Glomerular visceral epithelial cell (primary cell): Measurements from ENCODE around the gene RPL39L.
"Not testable (repeated sequence)": the region's sequence is repeated elsewhere in the genome, so short reads cannot be mapped to it uniquely, and the experiment has no call there.

Experiments used
- DNase-seq: peaks from one replicate; pipeline ENCODE4 v3.0.0-alpha.2; 2016; ENCODE audit errors: extremely low spot score

The RPL39L gene

DNA sequence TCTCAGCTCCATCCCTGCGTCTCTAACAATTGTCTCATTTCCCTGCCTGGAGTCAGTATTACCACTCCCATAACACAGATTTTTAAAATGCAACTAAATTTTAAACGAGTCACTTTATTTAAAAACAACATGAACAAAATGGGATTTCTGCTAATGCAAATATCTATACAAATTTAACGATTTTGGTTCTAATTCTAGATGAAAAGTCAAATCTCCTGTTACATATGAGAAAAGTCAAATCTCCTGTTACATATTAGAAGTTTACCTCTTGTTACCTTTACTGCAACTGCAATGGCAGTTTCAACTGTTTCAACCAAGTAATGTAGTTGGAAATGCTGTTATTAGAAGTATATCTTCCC, 578 bp upstream of the RPL39L start:
- no peak for DNase-seq

GRCh38 chr3:187136936-187137335, 2.4 kb downstream of the RPL39L start:
- DNase-seq = peak; percentile 15

- no peak for DNase-seq
Measured at GRCh38 chr3:187136337-187136736, 3.0 kb downstream of the RPL39L start.

- not testable (repeated sequence) for DNase-seq
Measured at GRCh38 chr3:187135172-187135690, 4.1 kb downstream of the RPL39L start.

DNA sequence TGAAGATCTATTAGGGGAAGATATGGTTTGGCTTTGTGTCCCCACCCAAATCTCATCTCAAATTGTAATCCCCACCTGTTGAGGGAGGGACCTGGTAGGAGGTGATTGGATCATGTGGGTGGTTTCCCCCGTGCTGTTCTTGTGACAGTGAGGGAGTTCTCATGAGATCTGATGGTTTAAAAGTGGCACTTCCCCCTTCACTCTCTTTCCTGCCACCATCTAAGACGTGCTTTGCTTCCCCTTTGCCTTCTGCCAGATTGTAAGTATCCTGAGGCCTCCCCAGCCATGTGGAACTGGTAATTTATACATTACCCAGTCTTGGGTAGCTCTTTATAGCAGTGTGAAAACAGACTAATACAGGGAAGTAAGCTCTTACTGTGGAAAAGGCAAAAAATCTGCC, 6.1 kb downstream of the RPL39L start:
- not testable (repeated sequence) for DNase-seq

DNA sequence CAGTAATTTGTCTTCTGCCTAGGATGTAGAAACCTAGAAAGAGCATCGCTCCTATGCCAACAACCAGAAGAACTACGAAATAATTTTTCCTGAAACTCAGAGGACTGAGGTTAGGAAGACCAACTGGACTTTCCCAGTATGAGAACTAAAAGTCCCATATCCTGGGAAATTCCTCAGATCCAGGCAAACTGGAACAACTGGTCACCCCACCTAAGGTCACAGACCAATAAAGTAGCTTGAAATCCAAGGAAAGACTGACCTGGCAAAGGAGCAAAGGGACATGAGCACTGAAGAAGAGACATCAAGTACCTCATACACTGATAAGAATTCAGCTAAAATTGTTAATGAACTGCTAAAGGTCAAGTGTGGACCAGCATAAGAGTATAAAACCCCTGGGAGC, 6.6 kb downstream of the RPL39L start:
- no peak for DNase-seq

GRCh38 chr3:187131981-187132380, 7.3 kb downstream of the RPL39L start:
- no peak for DNase-seq

GRCh38 chr3:187130346-187131066, 8.8 kb downstream of the RPL39L start:
- DNase-seq = peak; percentile 29

DNA sequence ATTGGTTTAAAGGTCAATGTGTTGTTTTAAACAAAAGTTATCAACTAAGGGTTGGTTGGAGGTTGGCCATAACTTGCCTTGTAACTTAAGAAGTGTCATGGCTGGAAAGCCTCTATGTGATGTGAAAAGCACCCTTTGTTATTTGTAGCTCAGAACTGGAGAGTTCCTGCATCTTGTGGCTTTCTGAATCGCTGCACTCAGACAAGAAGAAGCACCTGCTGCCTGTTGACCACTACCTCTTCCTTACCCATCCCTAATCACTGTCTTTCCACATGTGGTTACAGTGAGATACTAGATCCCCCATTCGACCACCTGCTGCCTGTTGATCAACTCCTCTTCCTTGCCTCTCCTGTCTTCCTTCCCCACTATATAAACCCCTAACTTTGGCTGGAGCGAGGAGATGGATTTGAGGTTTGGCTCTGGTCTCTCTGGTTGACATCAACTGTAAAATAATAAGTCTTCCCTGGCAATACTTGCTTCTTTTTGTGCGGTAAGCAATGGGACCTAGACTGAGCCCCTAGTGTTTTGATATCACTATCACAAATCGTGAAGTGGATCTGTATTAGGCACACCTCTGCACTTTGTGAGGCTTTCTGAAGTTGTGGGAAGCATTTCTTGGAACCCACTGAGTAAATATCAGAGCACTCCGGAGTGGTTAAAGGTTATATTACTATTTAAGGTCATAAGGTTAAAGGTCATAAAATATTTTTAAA, 13.8 kb downstream of the RPL39L start:
- DNase-seq = no peak

GRCh38 chr3:187122261-187122660, 17.0 kb downstream of the RPL39L start:
- no peak for DNase-seq

- no peak for DNase-seq
Measured at GRCh38 chr3:187120326-187120725, 19.0 kb downstream of the RPL39L start.

- no peak for DNase-seq
Measured at GRCh38 chr3:187114511-187114910, 24.8 kb downstream of the RPL39L start.

- DNase-seq = peak; percentile 7
Measured at GRCh38 chr3:187112934-187113793, 26.1 kb downstream of the RPL39L start.

DNA sequence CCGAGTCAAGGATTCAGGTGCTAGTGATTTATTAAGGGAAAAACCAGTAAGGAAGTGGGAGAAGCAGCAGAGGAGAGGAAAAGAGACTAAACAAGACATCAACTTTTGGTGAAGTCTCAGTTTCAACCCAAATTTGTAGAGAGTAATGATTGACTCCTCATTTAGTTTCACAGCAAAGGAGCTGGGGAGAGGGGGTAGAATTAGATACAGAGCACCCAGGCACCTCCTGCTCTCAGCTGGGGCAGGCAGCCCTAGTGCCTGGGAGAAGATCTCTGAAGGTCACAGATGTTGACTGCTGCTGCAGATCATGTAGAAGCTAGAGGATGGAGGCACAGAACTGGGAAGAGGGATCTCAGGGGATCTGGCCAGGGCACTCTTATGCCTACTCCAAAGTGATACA, 29.1 kb downstream of the RPL39L start:
- no peak for DNase-seq

DNA sequence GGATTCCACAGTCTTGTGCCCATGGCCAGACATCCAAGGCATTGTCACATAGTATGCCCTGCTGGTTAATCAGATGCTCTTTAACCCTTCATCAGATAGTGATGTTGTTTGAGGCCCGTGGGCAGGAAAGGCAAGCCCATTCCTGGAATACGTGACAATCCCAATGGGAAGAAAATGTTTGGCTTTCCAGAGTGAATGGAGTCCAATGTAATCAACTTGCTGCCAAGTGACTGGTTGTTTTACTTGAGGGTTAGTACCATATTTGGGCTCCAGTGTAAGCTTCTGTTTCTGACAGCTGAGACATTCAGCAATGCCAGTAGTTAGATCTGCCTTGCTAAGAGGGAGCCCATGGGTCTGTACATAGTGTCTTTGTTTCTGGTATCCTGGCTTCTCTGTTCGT, 31.3 kb downstream of the RPL39L start:
- no peak for DNase-seq

- no peak for DNase-seq
Measured at GRCh38 chr3:187105700-187106099, 33.6 kb downstream of the RPL39L start.

- no peak for DNase-seq
Measured at GRCh38 chr3:187104933-187105332, 34.4 kb downstream of the RPL39L start.

DNA sequence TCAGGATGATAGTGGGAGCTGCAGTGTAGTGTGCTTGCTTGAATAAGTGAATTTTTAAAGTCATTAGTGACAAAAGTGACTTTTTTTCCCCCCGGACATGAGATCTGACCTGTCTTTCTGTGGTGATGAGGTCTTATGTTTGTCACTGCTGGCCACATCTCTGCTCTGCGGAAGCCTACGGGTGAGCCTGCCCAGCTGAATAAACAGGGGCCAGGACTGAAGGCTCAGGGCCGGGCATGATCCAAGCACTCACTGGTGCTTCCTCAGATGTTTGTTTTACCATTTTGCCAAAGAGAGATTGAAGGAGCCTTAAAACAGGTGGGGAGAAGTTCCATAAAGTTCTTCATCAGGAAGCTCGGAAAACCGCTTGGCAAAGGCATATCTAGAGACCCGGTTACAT, 35.0 kb downstream of the RPL39L start:
- no peak for DNase-seq

- no peak for DNase-seq
Measured at GRCh38 chr3:187103251-187103650, 36.0 kb downstream of the RPL39L start.

DNA sequence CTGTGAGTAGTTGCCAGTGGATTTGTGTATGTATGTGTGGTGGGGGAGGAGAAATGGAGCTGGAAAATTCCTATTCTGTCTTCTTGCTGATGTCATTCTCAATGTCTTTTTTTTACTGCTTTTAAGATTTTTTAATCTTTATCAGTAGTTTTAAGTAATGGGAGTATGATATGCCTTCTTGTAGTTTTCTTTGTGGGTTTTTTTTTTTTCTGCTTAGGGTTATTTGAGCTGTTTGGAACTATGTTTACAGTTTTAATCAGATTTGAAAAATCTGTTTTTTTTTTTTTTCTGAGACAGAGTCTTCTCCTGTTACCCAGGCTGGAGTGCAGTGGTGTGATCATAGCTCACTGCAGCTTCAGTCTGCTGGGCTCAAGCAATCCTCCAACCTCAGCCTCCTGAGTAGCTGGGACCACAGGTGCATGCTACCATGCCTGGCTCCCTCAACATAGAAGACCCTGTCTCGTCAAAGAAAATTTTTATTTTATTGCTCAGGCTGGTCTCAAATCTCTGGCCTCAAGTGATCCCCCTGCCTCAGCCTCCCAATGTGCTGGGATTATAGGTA, 37.1 kb downstream of the RPL39L start:
- DNase-seq = no peak

GRCh38 chr3:187101184-187102072, 37.9 kb downstream of the RPL39L start:
- peak; percentile 58 for DNase-seq
